GM23338 (cell line): ENCODE data around the gene WFS1. TPM values are rescaled to one million over a fixed set of nuclear protein-coding genes. Genes with fewer than 3 reads are reported as not detected.

Experiments
- ATAC-seq: fragments of 200-7000 bp; cut with Tn5 transposase; 3 replicates; pipeline ENCODE4 v1.9.1; 2020
- DNase-seq: peaks from one replicate; pipeline ENCODE4 v3.0.0-alpha.2; 2015; ENCODE audit warnings: low spot score
- H2AFZ ChIP-seq: fragments of 200-600 bp; sonication (generic); 2 replicates; pipeline ENCODE4 v1.8.0; 2016; ENCODE audit warnings: antibody characterized with exemption, mild to moderate bottlenecking, moderate library complexity
- H3F3A ChIP-seq: fragments of 200-600 bp; sonication (generic); replicated peaks from 2 replicates; pipeline ENCODE4 v1.8.0; 2017; ENCODE audit warnings: antibody characterized with exemption, mixed run types, low read depth
- H3K27ac ChIP-seq: fragments of 200-600 bp; sonication (generic); 2 replicates; pipeline ENCODE4 v1.6.1; 2016; ENCODE audit warnings: low read depth
- H3K27me3 ChIP-seq: fragments of 200-600 bp; sonication (generic); 2 replicates; pipeline ENCODE4 v1.8.0; 2016; ENCODE audit warnings: mild to moderate bottlenecking, mixed run types, moderate library complexity; ENCODE audit not compliant: insufficient read depth
- H3K36me3 ChIP-seq: fragments of 200-600 bp; sonication (generic); 2 replicates; pipeline ENCODE4 v1.8.0; 2016; ENCODE audit warnings: mild to moderate bottlenecking; ENCODE audit not compliant: insufficient read depth
- H3K4me1 ChIP-seq: fragments of 200-600 bp; sonication (generic); 2 replicates; pipeline ENCODE4 v1.8.0; 2016; ENCODE audit warnings: mild to moderate bottlenecking, moderate library complexity; ENCODE audit not compliant: insufficient read depth
- H3K4me2 ChIP-seq: fragments of 200-600 bp; sonication (generic); 2 replicates; pipeline ENCODE4 v1.7.1; 2017; ENCODE audit warnings: mixed run types
- H3K4me3 ChIP-seq: fragments of 200-600 bp; sonication (generic); 2 replicates; pipeline ENCODE4 v1.6.1; 2016; ENCODE audit warnings: mixed run types
- H3K79me2 ChIP-seq: fragments of 200-600 bp; sonication (generic); replicated peaks from 2 replicates; pipeline ENCODE4 v1.8.0; 2017; ENCODE audit warnings: mild to moderate bottlenecking; ENCODE audit not compliant: insufficient read depth
- H3K9me2 ChIP-seq: fragments of 200-600 bp; sonication (generic); 2 replicates; pipeline ENCODE4 v1.8.0; 2017; ENCODE audit not compliant: insufficient read depth
- H4K20me1 ChIP-seq: fragments of 200-600 bp; sonication (generic); replicated peaks from 2 replicates; pipeline ENCODE4 v1.8.0; 2017; ENCODE audit warnings: mild to moderate bottlenecking; ENCODE audit not compliant: insufficient read depth
- H3K27ac Mint-ChIP-seq: 2 replicates; pipeline ENCODE4 v1.8.0; 2020; ENCODE audit warnings: inconsistent platforms, mild to moderate bottlenecking, moderate library complexity, mixed read lengths
- H3K27me3 Mint-ChIP-seq: 3 replicates; pipeline ENCODE4 v1.8.0; 2022; ENCODE audit warnings: low read depth, mild to moderate bottlenecking, moderate library complexity, mixed read lengths, inconsistent platforms; ENCODE audit not compliant: insufficient read depth, poor library complexity
- H3K36me3 Mint-ChIP-seq: 3 replicates; pipeline ENCODE4 v1.8.0; 2021; ENCODE audit warnings: low read depth, mild to moderate bottlenecking, inconsistent platforms, moderate library complexity, mixed read lengths
- H3K4me1 Mint-ChIP-seq: 3 replicates; pipeline ENCODE4 v1.8.0; 2020; ENCODE audit warnings: mild to moderate bottlenecking, inconsistent platforms, mixed read lengths
- H3K4me3 Mint-ChIP-seq: 3 replicates; pipeline ENCODE4 v1.8.0; 2021; ENCODE audit warnings: moderate library complexity, mild to moderate bottlenecking, inconsistent platforms, mixed read lengths
- H3K9me3 Mint-ChIP-seq: 3 replicates; pipeline ENCODE4 v1.8.0; 2020; ENCODE audit warnings: moderate library complexity, mild to moderate bottlenecking, inconsistent platforms, mixed read lengths
- CREB1 ChIP-seq: fragments of 250-450 bp; sonication (Bioruptor Pico); IDR thresholded peaks from 2 replicates; pipeline ENCODE4 v1.5.0; 2020; ENCODE audit warnings: low read depth, mild to moderate bottlenecking, moderate library complexity
- EZH2 ChIP-seq: fragments of 200-600 bp; sonication (generic); IDR thresholded peaks from one replicate; pipeline ENCODE4 v1.8.0; 2017; ENCODE audit warnings: antibody characterized with exemption, mild to moderate bottlenecking, low read depth; ENCODE audit not compliant: unreplicated experiment
- EZH2phosphoT487 ChIP-seq: fragments of 200-600 bp; sonication (generic); IDR thresholded peaks from one replicate; pipeline ENCODE4 v1.8.1; 2018; ENCODE audit warnings: antibody characterized with exemption; ENCODE audit not compliant: unreplicated experiment
- JUNB ChIP-seq: IDR thresholded peaks from one replicate; pipeline ENCODE4 v1.6.1; 2016; ENCODE audit warnings: antibody characterized with exemption; ENCODE audit not compliant: unreplicated experiment
- NANOG ChIP-seq: IDR thresholded peaks from 2 replicates; pipeline ENCODE4 v1.6.1; 2016; ENCODE audit warnings: antibody characterized with exemption, borderline replicate concordance
- POLR2AphosphoS5 ChIP-seq: IDR thresholded peaks from 2 replicates; pipeline ENCODE4 v1.6.1; 2016; ENCODE audit warnings: antibody characterized with exemption, low read depth
- STAT1 ChIP-seq: IDR thresholded peaks from one replicate; pipeline ENCODE4 v1.6.1; 2016; ENCODE audit warnings: antibody characterized with exemption; ENCODE audit not compliant: unreplicated experiment
- ZNF114 ChIP-seq: fragments of 250-450 bp; sonication (Bioruptor Pico); IDR thresholded peaks from 2 replicates; pipeline ENCODE4 v1.5.0; 2020; ENCODE audit warnings: mild to moderate bottlenecking, moderate library complexity
- ZNF331 ChIP-seq: fragments of 250-450 bp; sonication (Bioruptor Pico); IDR thresholded peaks from 2 replicates; pipeline ENCODE4 v1.5.0; 2020; ENCODE audit warnings: low read depth, mild to moderate bottlenecking, moderate library complexity
- polyA plus RNA-seq: library from polyadenylated mRNA; unstranded; fragments of >200 nt; fragmentation: Nextera tagmentation; extraction: Ambion mirVana; gene quantifications from 2 replicates; pipeline ENCODE4 v1.2.1, GENCODE V29; 2016
- total RNA-seq: library from RNA; depleted of rRNA; stranded (reverse); fragments of >200 nt; shearing (Covaris generic); gene quantifications from 2 replicates; pipeline ENCODE4 v1.2.3, GENCODE V29; 2014
- TF ChIP-seq, protein P1 (sequence below), 2 experiments: fragments of 200-600 bp in 1 of 2; sonication (generic) in 1 of 2; conservative IDR thresholded peaks; 2 replicates each; pipeline versions ENCODE4 v1.5.1 to v1.6.1; 2016 to 2017; ENCODE audit warnings: antibody characterized with exemption in 2 of 2, low read depth in 2 of 2, mild to moderate bottlenecking in 2 of 2, moderate library complexity in 1 of 2
- TF ChIP-seq, protein P2 (sequence below): IDR thresholded peaks from 2 replicates; pipeline ENCODE4 v1.6.1; 2016; ENCODE audit warnings: antibody characterized with exemption
- TF ChIP-seq, protein P3 (sequence below): IDR thresholded peaks from one replicate; pipeline ENCODE4 v1.6.1; 2018; ENCODE audit warnings: antibody characterized with exemption; ENCODE audit not compliant: unreplicated experiment
- TF ChIP-seq, protein P4 (sequence below): fragments of 250-450 bp; sonication (Bioruptor Pico); IDR thresholded peaks from 2 replicates; pipeline ENCODE4 v1.5.0; 2020; ENCODE audit warnings: mild to moderate bottlenecking, moderate library complexity

WFS1 gene
- total and polyA plus RNA-seq, 2 experiments from 2014 or later, result 24.7 to 45.4 TPM

DNA sequence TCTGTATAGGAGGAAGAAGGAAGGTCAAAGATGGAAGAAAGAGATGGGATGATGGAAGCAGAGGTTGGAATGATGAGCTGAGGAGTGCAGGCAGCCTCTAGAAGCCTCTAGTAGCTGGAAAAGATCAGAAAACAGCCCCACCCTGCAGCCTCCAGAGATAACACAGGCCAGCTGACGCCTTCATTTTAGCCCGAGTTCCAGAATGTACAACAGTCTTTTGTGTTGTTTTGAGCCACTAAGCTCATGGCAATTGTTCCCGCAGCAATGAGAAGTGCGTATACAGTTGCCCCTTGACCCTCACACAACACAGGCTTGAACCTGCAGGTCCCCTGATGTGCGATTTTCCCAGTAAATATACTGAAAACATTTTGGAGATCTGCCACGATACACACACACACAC lies 72.0 kb downstream of the WFS1 start:
- Histone ChIP-seq H3K4me1 (peaks cover 12% of the 10 kb centered on the region; the same call in 1 of the 2 replicates), H4K20me1 (no peaks in the 10 kb centered on the region), H3K27ac (no peak overlapping the region), H3K4me3 (no peak overlapping the region), H3K79me2 (no peaks in the 10 kb centered on the region), H3K36me3 (no peaks in the 10 kb centered on the region), H3F3A (no peaks in the 10 kb centered on the region), H3K27me3 (no peaks in the 10 kb centered on the region), H3K4me2 (no peak overlapping the region), H3K9me2 (no peaks in the 10 kb centered on the region), H2AFZ (no peak overlapping the region)
- no peaks in the 10 kb centered on the region for H3K9me3 Mint-ChIP-seq
- TF ChIP-seq STAT1 (no peak), EZH2phosphoT487 (no peak), ZNF331 (no peak), JUNB (no peak), EZH2 (no peak), POLR2AphosphoS5 (no peak), CREB1 (CRISPR knock-in tag) (no peak), NANOG (no peak), ZNF114 (no peak)
- TF ChIP-seq, protein P1, sequence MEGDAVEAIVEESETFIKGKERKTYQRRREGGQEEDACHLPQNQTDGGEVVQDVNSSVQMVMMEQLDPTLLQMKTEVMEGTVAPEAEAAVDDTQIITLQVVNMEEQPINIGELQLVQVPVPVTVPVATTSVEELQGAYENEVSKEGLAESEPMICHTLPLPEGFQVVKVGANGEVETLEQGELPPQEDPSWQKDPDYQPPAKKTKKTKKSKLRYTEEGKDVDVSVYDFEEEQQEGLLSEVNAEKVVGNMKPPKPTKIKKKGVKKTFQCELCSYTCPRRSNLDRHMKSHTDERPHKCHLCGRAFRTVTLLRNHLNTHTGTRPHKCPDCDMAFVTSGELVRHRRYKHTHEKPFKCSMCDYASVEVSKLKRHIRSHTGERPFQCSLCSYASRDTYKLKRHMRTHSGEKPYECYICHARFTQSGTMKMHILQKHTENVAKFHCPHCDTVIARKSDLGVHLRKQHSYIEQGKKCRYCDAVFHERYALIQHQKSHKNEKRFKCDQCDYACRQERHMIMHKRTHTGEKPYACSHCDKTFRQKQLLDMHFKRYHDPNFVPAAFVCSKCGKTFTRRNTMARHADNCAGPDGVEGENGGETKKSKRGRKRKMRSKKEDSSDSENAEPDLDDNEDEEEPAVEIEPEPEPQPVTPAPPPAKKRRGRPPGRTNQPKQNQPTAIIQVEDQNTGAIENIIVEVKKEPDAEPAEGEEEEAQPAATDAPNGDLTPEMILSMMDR (conservative IDR thresholded peaks at IDR 0.05; ENCODE audit: low read depth in 2 of 2), result no peak
- TF ChIP-seq, protein P2, sequence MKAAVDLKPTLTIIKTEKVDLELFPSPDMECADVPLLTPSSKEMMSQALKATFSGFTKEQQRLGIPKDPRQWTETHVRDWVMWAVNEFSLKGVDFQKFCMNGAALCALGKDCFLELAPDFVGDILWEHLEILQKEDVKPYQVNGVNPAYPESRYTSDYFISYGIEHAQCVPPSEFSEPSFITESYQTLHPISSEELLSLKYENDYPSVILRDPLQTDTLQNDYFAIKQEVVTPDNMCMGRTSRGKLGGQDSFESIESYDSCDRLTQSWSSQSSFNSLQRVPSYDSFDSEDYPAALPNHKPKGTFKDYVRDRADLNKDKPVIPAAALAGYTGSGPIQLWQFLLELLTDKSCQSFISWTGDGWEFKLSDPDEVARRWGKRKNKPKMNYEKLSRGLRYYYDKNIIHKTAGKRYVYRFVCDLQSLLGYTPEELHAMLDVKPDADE, result no peak
- TF ChIP-seq, protein P3, sequence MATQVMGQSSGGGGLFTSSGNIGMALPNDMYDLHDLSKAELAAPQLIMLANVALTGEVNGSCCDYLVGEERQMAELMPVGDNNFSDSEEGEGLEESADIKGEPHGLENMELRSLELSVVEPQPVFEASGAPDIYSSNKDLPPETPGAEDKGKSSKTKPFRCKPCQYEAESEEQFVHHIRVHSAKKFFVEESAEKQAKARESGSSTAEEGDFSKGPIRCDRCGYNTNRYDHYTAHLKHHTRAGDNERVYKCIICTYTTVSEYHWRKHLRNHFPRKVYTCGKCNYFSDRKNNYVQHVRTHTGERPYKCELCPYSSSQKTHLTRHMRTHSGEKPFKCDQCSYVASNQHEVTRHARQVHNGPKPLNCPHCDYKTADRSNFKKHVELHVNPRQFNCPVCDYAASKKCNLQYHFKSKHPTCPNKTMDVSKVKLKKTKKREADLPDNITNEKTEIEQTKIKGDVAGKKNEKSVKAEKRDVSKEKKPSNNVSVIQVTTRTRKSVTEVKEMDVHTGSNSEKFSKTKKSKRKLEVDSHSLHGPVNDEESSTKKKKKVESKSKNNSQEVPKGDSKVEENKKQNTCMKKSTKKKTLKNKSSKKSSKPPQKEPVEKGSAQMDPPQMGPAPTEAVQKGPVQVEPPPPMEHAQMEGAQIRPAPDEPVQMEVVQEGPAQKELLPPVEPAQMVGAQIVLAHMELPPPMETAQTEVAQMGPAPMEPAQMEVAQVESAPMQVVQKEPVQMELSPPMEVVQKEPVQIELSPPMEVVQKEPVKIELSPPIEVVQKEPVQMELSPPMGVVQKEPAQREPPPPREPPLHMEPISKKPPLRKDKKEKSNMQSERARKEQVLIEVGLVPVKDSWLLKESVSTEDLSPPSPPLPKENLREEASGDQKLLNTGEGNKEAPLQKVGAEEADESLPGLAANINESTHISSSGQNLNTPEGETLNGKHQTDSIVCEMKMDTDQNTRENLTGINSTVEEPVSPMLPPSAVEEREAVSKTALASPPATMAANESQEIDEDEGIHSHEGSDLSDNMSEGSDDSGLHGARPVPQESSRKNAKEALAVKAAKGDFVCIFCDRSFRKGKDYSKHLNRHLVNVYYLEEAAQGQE, result no peak
- TF ChIP-seq, protein P4, sequence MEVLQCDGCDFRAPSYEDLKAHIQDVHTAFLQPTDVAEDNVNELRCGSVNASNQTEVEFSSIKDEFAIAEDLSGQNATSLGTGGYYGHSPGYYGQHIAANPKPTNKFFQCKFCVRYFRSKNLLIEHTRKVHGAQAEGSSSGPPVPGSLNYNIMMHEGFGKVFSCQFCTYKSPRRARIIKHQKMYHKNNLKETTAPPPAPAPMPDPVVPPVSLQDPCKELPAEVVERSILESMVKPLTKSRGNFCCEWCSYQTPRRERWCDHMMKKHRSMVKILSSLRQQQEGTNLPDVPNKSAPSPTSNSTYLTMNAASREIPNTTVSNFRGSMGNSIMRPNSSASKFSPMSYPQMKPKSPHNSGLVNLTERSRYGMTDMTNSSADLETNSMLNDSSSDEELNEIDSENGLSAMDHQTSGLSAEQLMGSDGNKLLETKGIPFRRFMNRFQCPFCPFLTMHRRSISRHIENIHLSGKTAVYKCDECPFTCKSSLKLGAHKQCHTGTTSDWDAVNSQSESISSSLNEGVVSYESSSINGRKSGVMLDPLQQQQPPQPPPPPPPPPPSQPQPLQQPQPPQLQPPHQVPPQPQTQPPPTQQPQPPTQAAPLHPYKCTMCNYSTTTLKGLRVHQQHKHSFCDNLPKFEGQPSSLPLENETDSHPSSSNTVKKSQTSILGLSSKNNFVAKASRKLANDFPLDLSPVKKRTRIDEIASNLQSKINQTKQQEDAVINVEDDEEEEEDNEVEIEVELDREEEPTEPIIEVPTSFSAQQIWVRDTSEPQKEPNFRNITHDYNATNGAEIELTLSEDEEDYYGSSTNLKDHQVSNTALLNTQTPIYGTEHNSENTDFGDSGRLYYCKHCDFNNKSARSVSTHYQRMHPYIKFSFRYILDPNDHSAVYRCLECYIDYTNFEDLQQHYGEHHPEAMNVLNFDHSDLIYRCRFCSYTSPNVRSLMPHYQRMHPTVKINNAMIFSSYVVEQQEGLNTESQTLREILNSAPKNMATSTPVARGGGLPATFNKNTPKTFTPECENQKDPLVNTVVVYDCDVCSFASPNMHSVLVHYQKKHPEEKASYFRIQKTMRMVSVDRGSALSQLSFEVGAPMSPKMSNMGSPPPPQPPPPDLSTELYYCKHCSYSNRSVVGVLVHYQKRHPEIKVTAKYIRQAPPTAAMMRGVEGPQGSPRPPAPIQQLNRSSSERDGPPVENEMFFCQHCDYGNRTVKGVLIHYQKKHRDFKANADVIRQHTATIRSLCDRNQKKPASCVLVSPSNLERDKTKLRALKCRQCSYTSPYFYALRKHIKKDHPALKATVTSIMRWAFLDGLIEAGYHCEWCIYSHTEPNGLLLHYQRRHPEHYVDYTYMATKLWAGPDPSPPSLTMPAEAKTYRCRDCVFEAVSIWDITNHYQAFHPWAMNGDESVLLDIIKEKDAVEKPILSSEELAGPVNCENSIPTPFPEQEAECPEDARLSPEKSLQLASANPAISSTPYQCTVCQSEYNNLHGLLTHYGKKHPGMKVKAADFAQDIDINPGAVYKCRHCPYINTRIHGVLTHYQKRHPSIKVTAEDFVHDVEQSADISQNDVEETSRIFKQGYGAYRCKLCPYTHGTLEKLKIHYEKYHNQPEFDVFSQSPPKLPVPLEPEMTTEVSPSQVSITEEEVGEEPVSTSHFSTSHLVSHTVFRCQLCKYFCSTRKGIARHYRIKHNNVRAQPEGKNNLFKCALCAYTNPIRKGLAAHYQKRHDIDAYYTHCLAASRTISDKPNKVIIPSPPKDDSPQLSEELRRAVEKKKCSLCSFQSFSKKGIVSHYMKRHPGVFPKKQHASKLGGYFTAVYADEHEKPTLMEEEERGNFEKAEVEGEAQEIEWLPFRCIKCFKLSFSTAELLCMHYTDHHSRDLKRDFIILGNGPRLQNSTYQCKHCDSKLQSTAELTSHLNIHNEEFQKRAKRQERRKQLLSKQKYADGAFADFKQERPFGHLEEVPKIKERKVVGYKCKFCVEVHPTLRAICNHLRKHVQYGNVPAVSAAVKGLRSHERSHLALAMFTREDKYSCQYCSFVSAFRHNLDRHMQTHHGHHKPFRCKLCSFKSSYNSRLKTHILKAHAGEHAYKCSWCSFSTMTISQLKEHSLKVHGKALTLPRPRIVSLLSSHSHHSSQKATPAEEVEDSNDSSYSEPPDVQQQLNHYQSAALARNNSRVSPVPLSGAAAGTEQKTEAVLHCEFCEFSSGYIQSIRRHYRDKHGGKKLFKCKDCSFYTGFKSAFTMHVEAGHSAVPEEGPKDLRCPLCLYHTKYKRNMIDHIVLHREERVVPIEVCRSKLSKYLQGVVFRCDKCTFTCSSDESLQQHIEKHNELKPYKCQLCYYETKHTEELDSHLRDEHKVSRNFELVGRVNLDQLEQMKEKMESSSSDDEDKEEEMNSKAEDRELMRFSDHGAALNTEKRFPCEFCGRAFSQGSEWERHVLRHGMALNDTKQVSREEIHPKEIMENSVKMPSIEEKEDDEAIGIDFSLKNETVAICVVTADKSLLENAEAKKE (CRISPR knock-in tag), result no peak
- ATAC-seq (no peak), DNase-seq (no peak)
- no peak overlapping the region for H3K27ac Mint-ChIP-seq
- H3K4me1 Mint-ChIP-seq, result peaks cover 36% of the 10 kb centered on the region
- no peaks in the 10 kb centered on the region for H3K36me3 Mint-ChIP-seq
- peaks cover 12% of the 10 kb centered on the region for H3K27me3 Mint-ChIP-seq
- no peak overlapping the region for H3K4me3 Mint-ChIP-seq
